Measurements from ENCODE around the gene LNP1. TPM values are rescaled to one million over a fixed set of nuclear protein-coding genes. Genes with fewer than 3 reads are reported as not detected.

The LNP1 gene
- total and polyA plus RNA-seq, 10 of the 15 experiments (the other 5 are each of a cell fraction or from before 2014, with no cell fraction given) = 2.1 to 4.2 (median 2.7) TPM

- peaks cover 10 to 32% of the 10 kb centered on the region in 2 experiments for H3K36me3 ChIP-seq (ENCODE audit: control insufficient read depth in 2 of 2, insufficient read depth in 2 of 2, low read length in 1 of 2)
Measured at GRCh38 chr3:100352296-100353231, 48.8 kb upstream of the LNP1 start.

More at GRCh38 chr3:100352296-100353231, 48.8 kb upstream of the LNP1 start:
- SMC1A ChIA-PET (ENCODE audit: uncharacterized antibody, unreplicated experiment) = no interaction called here
- Histone ChIP-seq H3K4me3 (no peak overlapping the region), H2AFZ (ENCODE audit: control insufficient read depth, low read depth, low read length) (no peak overlapping the region), H3K4me1 (ENCODE audit: control insufficient read depth, insufficient read depth, low read length) (no peaks in the 10 kb centered on the region), H4K20me1 (ENCODE audit: control insufficient read depth, insufficient read depth) (no peaks in the 10 kb centered on the region), H3K9ac (ENCODE audit: control insufficient read depth, insufficient read depth, low read length) (no peak overlapping the region), H3K27me3 (replicated peaks in 1 of 2; ENCODE audit: control insufficient read depth in 2 of 2, insufficient read depth in 2 of 2, low read length in 1 of 2) (no peaks in the 10 kb centered on the region), H3K4me2 (ENCODE audit: control insufficient read depth, insufficient read depth) (no peak overlapping the region), H3K27ac (ENCODE audit: control insufficient read depth, insufficient read depth) (no peak overlapping the region), H3K79me2 (ENCODE audit: control insufficient read depth, insufficient read depth, low read length) (no peaks in the 10 kb centered on the region), H3K9me3 (replicated peaks; ENCODE audit: control insufficient read depth, insufficient read depth, low read length) (peaks cover 5% of the 10 kb centered on the region; the same call in 2 of the 3 replicates)
- ATAC-seq = no peak
- no TSS peak for BruUV-seq (replicated peaks)
- 94% methylated on average over 10 of the region's 10 CpGs for WGBS (ENCODE audit: insufficient coverage, insufficient replicate concordance, low lambda C conversion rate, missing lambda C conversion rate)
- TF ChIP-seq POLR2A (IDR thresholded peaks at IDR 0.05; ENCODE audit: low read depth, low read length) (no peak), E2F4 (IDR thresholded peaks at IDR 0.05; ENCODE audit: low read depth, low read length) (no peak), CEBPB (IDR thresholded peaks at IDR 0.05; ENCODE audit: borderline replicate concordance in 1 of 2, low read depth in 2 of 2, low read length in 2 of 2) (no peak), FOXK2 (IDR thresholded peaks at IDR 0.05) (no peak)
- intact Hi-C loops (cut with micrococcal nuclease; ENCODE audit: unreplicated experiment) = no loop called here
- CTCF ChIA-PET = no interaction called here
- DNase-seq (ENCODE audit: low read depth, low spot score) = no peak
- RAD21 ChIA-PET (ENCODE audit: unreplicated experiment) = no interaction called here
- in situ Hi-C loops (cut with MboI) = no loop called here
- POLR2A ChIA-PET = no interaction called here
- no peak for FAIRE-seq
